ENCODE data around the gene TNC. TPM values are rescaled to one million over a fixed set of nuclear protein-coding genes. Genes with fewer than 3 reads are reported as not detected.

TNC gene
- polyA plus RNA-seq, 3 donors: 0.02 TPM; not detected in 2

DNA sequence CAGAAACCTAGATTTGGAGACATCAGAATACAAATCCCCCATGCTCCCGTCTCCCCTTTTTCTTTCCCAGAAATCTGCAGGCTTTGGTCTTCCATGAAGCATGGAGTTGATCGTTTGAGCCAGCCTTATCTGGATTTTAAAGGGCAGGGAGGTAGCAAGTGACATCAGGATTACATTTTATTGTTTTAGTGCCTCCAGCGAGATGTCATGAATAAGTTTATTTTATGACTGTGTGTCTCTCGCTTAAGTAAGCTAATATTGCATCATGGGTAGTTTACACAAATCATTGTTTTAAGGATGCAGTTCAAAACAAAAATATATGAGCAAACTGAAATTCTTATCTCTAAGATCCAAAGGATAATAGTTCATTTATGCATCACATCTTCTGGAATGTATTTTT is 136.9 kb downstream of the TNC start:
- H3K9ac ChIP-seq (ENCODE audit: insufficient read depth, low read length, poor library complexity, severe bottlenecking): no peak overlapping the region
- H4K20me1 ChIP-seq (ENCODE audit: insufficient read depth, low read length): no peaks in the 10 kb centered on the region
- H3K36me3 ChIP-seq (replicated peaks in 1 of 2; ENCODE audit: control insufficient read depth in 1 of 2, insufficient read depth in 2 of 2, low read length in 2 of 2): no peaks in the 10 kb centered on the region
- no peak overlapping the region for H3K4me2 ChIP-seq (replicated peaks; ENCODE audit: extremely low read depth, low read length, poor library complexity, severe bottlenecking)
- 60% methylated on average over 1 of the region's 4 CpGs for WGBS (ENCODE audit: insufficient coverage)
- Mint-ChIP-seq H3K27ac (no peak overlapping the region), H3K36me3 (no peaks in the 10 kb centered on the region), H3K9me3 (peaks cover 0 to 2% (median 0%) of the 10 kb centered on the region in 7 donors), H3K4me3 (no peak overlapping the region), H3K4me1 (no peaks in the 10 kb centered on the region), H3K27me3 (ENCODE audit: low read depth in 3 of 3) (no peaks in the 10 kb centered on the region)
- no peak for DNase-seq
- TF ChIP-seq, protein P1, sequence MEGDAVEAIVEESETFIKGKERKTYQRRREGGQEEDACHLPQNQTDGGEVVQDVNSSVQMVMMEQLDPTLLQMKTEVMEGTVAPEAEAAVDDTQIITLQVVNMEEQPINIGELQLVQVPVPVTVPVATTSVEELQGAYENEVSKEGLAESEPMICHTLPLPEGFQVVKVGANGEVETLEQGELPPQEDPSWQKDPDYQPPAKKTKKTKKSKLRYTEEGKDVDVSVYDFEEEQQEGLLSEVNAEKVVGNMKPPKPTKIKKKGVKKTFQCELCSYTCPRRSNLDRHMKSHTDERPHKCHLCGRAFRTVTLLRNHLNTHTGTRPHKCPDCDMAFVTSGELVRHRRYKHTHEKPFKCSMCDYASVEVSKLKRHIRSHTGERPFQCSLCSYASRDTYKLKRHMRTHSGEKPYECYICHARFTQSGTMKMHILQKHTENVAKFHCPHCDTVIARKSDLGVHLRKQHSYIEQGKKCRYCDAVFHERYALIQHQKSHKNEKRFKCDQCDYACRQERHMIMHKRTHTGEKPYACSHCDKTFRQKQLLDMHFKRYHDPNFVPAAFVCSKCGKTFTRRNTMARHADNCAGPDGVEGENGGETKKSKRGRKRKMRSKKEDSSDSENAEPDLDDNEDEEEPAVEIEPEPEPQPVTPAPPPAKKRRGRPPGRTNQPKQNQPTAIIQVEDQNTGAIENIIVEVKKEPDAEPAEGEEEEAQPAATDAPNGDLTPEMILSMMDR (IDR thresholded peaks at IDR 0.05): no peak
- H3K27me3 ChIP-seq (ENCODE audit: control insufficient read depth in 2 of 2, insufficient read depth in 2 of 2, low read length in 2 of 2): no peaks in the 10 kb centered on the region
- no peaks in the 10 kb centered on the region for H3K4me1 ChIP-seq (ENCODE audit: control insufficient read depth in 1 of 2, insufficient read depth in 2 of 2, low read length in 2 of 2)
- H3K4me3 ChIP-seq (replicated peaks in 1 of 3; ENCODE audit: low read depth in 2 of 3, low read length in 3 of 3): no peak overlapping the region
- intact Hi-C loops (cut with micrococcal nuclease): no loop called here
- no peak overlapping the region for H2AFZ ChIP-seq (ENCODE audit: insufficient read depth, low read depth, low read length, poor library complexity, severe bottlenecking)
- H3K27ac ChIP-seq (ENCODE audit: low read depth in 1 of 2, low read length in 2 of 2): no peak overlapping the region
- no peaks in the 10 kb centered on the region for H3K79me2 ChIP-seq (ENCODE audit: insufficient read depth, low read length)
- no peaks in the 10 kb centered on the region for H3K9me3 ChIP-seq (replicated peaks in 1 of 2; ENCODE audit: control insufficient read depth in 1 of 2, insufficient read depth in 1 of 2, low read length in 2 of 2)

DNA sequence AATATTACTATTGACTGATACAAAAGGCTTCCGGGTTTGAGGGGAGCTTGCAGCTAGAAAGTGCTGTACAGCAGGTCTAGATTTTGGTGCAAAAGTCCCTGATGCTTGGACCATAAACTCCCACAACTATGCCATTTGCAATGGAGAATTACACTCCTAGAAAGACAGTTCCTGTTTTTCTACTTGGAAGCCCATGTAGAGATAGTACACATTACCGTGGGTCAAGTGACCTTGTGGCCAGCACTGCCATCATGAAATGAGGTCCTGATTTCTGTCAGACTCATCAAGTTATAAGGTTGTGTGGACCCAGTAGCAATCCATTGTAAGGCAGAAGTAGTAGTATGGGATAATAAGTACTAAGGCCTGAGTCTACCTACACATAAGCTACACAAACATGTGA is 144.7 kb downstream of the TNC start:
- WGBS (ENCODE audit: insufficient coverage): no CpG with 5 or more reads among the region's 2 CpGs
- Histone ChIP-seq H3K27me3 (ENCODE audit: control insufficient read depth in 2 of 2, insufficient read depth in 2 of 2, low read length in 2 of 2) (no peaks in the 10 kb centered on the region), H3K4me2 (replicated peaks; ENCODE audit: extremely low read depth, low read length, poor library complexity, severe bottlenecking) (no peak overlapping the region), H3K4me1 (ENCODE audit: control insufficient read depth in 1 of 2, insufficient read depth in 2 of 2, low read length in 2 of 2) (peaks cover 17 to 24% of the 10 kb centered on the region in 2 donors), H4K20me1 (ENCODE audit: insufficient read depth, low read length) (no peaks in the 10 kb centered on the region), H3K9ac (ENCODE audit: insufficient read depth, low read length, poor library complexity, severe bottlenecking) (no peak overlapping the region), H3K79me2 (ENCODE audit: insufficient read depth, low read length) (no peaks in the 10 kb centered on the region), H3K9me3 (replicated peaks in 1 of 2; ENCODE audit: control insufficient read depth in 1 of 2, insufficient read depth in 1 of 2, low read length in 2 of 2) (no peaks in the 10 kb centered on the region), H3K36me3 (replicated peaks in 1 of 2; ENCODE audit: control insufficient read depth in 1 of 2, insufficient read depth in 2 of 2, low read length in 2 of 2) (no peaks in the 10 kb centered on the region), H3K27ac (ENCODE audit: low read depth in 1 of 2, low read length in 2 of 2) (peak overlapping the region in 1 of 2 donors; percentile 45), H2AFZ (ENCODE audit: insufficient read depth, low read depth, low read length, poor library complexity, severe bottlenecking) (no peak overlapping the region), H3K4me3 (replicated peaks in 1 of 3; ENCODE audit: low read depth in 2 of 3, low read length in 3 of 3) (no peak overlapping the region)
- Mint-ChIP-seq H3K27me3 (ENCODE audit: low read depth in 3 of 3) (peaks cover 0 to 2% (median 2%) of the 10 kb centered on the region in 3 donors), H3K4me1 (peaks cover 28% of the 10 kb centered on the region), H3K36me3 (peaks cover 0 to 4% of the 10 kb centered on the region in 2 donors), H3K27ac (no peak overlapping the region), H3K4me3 (no peak overlapping the region), H3K9me3 (no peaks in the 10 kb centered on the region)
- peak in 2 of 3 donors; percentile 25 to 41 for DNase-seq
- TF ChIP-seq, protein P1 (IDR thresholded peaks at IDR 0.05): no peak
- intact Hi-C loops (cut with micrococcal nuclease): no loop called here
